Camera-type eye (tissue), 1 donor: ENCODE results near the gene OR2A14. TPM values are rescaled to one million over a fixed set of nuclear protein-coding genes. Genes with fewer than 3 reads are reported as not detected.

ENCODE experiments used
- total RNA-seq: library from RNA; depleted of rRNA; stranded (reverse); fragments of >200 nt; gene quantifications from one replicate; pipeline ENCODE4 v1.2.3, GENCODE V29; 2014

OR2A14 gene
- not detected for total RNA-seq

GRCh38 chr7:144122876-144123275 is at the start of gene OR2A14:
OR2A14 (plus strand) TSS chr7:144123176; CDS start chr7:144129113, 5,937 bp downstream.

GRCh38 chr7:144085978-144086377 is 37.0 kb upstream of the OR2A14 start, which contains the start of gene OR2A12:
OR2A12 (plus strand) TSS chr7:144086278; CDS start chr7:144095108, 8,830 bp downstream.

GRCh38 chr7:144109283-144109682 is 13.7 kb upstream of the OR2A14 start, which contains the start of gene OR2A2:
OR2A2 (plus strand) TSS chr7:144109583; CDS start chr7:144109583, 0 bp downstream.

Other genes with a start within 250 kb of the OR2A14 start
- gene TCAF1, start 221.0 kb upstream of the OR2A14 start, total RNA-seq, result 182 TPM
- not detected for gene OR2F2, start 187.9 kb upstream of the OR2A14 start, total RNA-seq
- not detected for gene OR2F1, start 168.3 kb upstream of the OR2A14 start, total RNA-seq
- gene OR6B1, start 122.9 kb upstream of the OR2A14 start, total RNA-seq, result not detected
- gene OR2A5, start 74.2 kb upstream of the OR2A14 start, total RNA-seq, result not detected
- not detected for gene OR2A25, start 53.4 kb upstream of the OR2A14 start, total RNA-seq
- gene OR2A12, start 36.9 kb upstream of the OR2A14 start, total RNA-seq, result not detected
- not detected for gene OR2A2, start 13.6 kb upstream of the OR2A14 start, total RNA-seq
- 2.7 TPM for gene CTAGE4, start 60.3 kb downstream of the OR2A14 start, total RNA-seq
- 6.2 TPM for gene ARHGEF35, start 72.7 kb downstream of the OR2A14 start, total RNA-seq
- 0.16 TPM for gene OR2A42, start 116.4 kb downstream of the OR2A14 start, total RNA-seq
- 5.7 TPM for gene OR2A7, start 141.6 kb downstream of the OR2A14 start, total RNA-seq
- 1.0 TPM for gene CTAGE8, start 146.1 kb downstream of the OR2A14 start, total RNA-seq
- 0.44 TPM for gene OR2A1, start 189.2 kb downstream of the OR2A14 start, total RNA-seq
- 6.9 TPM for gene ARHGEF5, start 232.2 kb downstream of the OR2A14 start, total RNA-seq